ENCODE results near the gene COX14.
A peak's percentile ranks its signal among the peaks of the same experiment; 100 is the strongest.
"Not testable (repeated sequence)": the region's sequence is repeated elsewhere in the genome, so short reads cannot be mapped to it uniquely, and the experiment has no call there.

The COX14 gene

GRCh38 chr12:50111693-50112455, at the start of gene COX14:
Gene COX14, plus strand, starts transcription at chr12:50112236. Its CDS starts 7,808 bp downstream, at chr12:50120044.
- DNase-seq (ENCODE audit: low spot score): peak; percentile 99

DNA sequence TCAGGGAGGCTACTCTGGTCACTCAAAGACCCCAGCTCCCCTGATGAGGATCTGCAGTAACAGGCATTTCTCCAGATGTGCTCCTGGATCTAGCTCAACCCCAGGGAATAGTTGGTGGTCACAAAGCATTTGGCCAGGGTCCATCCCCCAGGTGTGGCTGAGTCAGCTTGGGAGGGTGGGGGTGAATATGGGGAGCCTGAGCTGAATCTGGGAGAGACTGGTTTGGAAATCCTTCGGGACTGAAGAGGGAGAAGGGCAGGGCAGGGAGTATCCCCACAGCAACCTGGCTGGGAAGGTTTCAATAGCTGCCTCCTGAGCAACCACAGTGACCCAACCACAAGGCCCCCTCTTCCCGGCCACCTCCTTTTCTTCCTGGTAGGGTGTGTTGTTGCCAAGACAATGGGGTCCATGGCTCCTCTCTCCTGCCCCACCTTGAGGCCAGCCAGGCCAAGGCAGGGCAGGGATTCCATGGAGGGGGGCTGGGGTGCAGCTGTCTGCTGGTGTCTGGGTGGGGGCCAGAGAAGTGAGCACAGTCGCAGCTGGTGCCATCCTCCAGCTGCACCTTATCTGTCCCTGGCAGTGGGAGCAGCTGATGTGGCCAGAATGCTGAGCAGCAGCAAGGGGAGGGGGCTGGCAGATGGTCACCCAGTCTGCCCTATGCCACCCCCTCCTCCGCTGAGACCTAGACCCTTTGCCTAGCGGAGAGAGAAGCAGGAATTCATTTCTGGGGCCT, 49.1 kb upstream of the COX14 start:
- no peak for DNase-seq (ENCODE audit: low spot score)

- no peak for DNase-seq (ENCODE audit: low spot score)
Observed at GRCh38 chr12:50065726-50066310, 46.2 kb upstream of the COX14 start.

GRCh38 chr12:50066402-50066801, 45.6 kb upstream of the COX14 start:
- no peak for DNase-seq (ENCODE audit: low spot score)

DNA sequence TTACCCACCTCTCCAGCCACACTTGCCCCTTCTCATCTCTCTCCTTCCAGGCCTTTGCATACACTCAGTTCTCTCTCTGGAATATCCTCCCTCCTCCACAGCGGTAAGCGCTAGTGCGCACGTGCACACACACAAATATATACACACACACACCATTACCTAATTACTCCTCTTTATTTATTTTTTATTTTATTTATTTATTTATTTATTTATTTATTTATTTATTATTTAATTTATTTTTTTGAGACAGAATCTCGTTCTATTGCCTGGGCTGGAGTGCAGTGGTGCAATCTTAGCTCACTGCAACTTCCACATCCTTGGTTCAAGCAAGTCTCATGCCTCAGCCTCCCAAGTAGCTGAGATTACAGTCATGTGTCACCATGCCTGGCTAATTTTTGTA, 43.0 kb upstream of the COX14 start:
- DNase-seq (ENCODE audit: low spot score): no peak

DNA sequence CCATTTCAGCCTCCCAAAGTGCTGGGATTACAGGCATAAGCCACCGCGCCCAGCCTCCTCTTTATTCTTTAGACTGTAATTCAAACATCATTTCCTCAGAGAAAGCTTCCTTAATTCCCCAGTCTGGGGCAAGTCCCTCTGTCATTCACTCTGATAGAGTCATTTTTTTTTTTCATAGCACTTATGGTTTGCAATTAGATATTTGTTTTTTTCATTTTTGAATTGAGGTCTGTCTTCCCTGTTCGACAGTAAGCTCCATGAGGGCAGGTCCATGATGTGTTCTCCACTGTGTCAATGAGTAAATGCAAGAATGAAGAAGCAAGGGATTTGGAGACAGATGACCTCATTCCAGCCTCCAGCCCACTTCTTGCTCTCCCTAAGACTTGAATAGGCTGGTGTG, 42.5 kb upstream of the COX14 start:
- DNase-seq (ENCODE audit: low spot score): no peak

GRCh38 chr12:50070314-50071060, 41.5 kb upstream of the COX14 start:
- peak; percentile 79 for DNase-seq (ENCODE audit: low spot score)

DNA sequence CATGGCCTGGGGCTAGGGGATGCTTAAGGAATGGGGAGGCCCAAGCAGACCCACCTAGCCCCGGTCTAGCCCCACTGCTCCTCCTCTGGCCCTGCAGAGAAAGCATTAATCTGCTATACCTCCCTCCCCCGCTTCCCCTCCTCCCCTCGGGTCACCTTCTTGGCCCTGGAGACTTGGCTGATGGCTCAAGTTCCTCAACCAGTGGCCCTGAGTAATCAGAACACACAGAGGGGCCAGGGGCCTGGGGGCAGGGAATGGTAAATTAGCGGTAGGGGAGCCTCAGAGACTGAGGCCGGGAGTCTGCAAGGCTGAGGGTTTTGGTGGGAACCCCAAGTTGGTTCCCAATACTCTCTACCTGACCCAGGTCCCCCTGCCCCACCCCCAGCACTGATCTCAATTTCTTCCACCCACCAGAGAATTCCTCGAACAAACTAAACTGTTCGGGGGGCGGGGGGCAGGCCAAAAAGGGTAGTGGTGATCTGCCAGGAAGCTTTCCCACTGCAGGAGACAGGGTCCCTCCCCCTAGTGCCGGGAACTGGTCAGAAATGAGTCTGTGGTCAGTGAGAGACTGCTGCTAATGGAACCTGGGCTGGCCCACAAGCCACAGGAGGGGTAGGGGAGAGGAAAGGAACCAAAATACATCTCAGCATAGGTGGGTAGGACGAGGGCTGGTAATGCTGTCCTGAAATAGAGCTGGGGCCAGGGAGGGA, 39.7 kb upstream of the COX14 start:
- DNase-seq (ENCODE audit: low spot score): no peak

GRCh38 chr12:50073206-50073605, 38.8 kb upstream of the COX14 start:
- no peak for DNase-seq (ENCODE audit: low spot score)

DNA sequence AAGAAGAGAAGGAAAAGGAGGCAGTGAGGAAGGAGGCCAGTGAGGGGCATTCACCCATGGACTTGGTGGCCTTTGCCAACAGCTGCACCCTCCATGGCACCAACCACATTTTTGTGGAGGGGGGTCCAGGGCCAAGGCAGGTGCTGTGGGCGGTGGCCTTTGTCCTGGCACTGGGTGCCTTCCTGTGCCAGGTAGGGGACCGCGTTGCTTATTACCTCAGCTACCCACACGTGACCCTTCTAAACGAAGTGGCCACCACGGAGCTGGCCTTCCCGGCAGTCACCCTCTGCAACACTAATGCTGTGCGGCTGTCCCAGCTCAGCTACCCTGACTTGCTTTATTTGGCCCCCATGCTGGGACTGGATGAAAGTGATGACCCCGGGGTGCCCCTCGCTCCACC, 38.3 kb upstream of the COX14 start:
- DNase-seq (ENCODE audit: low spot score): no peak

DNA sequence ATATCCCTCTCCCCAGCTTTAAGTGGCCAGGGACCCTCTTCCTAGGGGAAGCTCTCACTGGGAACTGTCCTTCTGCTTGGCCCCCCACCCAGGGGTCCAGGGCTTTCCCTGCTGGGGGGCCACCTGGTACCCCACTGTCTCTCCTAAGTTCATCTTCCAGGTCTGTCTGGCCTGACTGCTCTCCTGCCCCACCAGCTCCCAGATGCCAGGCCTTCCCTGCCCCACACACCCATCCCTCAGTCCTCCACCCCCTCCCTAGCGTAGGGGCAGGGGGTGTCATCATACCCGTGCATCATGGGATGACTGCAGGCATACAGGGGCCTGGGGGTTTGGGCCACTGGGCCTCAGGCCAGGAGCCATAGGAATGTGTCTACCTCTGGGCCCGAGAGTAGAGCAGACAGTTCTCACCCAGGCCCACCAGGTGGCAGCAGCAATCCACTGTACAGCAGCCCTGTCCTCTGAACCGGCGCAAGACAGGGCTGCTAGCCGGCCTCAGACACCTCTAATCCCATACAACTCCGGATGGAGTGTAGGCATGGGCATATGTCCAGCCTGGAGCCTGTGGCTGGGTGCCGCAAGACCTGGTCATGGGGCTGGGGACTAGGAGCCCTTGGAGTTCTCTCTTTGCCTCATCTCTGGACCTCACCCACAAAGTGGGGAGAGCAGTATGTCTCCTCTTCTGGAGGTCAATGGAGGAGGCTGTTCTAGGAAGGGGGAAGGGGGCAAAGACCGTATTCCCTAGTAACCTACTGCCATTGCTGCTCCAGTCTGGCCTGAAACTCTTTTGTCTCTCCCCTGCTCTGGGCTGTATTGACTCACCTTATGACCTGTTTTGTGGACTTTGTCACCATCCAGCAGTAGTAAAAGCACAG, 36.9 kb upstream of the COX14 start:
- peak; percentile 81 for DNase-seq (ENCODE audit: low spot score)

DNA sequence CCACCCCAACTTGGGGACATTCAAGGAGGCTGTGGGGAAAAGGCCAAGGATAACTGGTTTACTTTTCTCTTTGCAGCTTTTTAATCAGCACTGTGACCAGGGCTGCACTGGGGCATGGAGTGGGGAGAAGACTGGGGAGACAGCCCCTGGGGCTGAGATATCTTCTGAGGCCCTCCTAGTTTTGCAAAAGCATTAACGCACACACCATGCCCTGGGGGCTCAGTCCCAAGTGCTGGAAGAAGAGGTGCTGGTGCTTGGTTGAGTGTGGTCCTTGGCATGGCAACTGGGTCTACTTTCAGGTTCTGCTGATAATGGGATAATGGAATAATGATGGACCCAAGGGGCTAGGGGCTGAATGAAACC, 36.2 kb upstream of the COX14 start:
- no peak for DNase-seq (ENCODE audit: low spot score)

- DNase-seq (ENCODE audit: low spot score): no peak
Observed at GRCh38 chr12:50077099-50077498, 34.9 kb upstream of the COX14 start.

GRCh38 chr12:50078281-50078680, 33.8 kb upstream of the COX14 start:
- DNase-seq (ENCODE audit: low spot score): no peak

- DNase-seq (ENCODE audit: low spot score): no peak
Observed at GRCh38 chr12:50079771-50080170, 32.3 kb upstream of the COX14 start.

DNA sequence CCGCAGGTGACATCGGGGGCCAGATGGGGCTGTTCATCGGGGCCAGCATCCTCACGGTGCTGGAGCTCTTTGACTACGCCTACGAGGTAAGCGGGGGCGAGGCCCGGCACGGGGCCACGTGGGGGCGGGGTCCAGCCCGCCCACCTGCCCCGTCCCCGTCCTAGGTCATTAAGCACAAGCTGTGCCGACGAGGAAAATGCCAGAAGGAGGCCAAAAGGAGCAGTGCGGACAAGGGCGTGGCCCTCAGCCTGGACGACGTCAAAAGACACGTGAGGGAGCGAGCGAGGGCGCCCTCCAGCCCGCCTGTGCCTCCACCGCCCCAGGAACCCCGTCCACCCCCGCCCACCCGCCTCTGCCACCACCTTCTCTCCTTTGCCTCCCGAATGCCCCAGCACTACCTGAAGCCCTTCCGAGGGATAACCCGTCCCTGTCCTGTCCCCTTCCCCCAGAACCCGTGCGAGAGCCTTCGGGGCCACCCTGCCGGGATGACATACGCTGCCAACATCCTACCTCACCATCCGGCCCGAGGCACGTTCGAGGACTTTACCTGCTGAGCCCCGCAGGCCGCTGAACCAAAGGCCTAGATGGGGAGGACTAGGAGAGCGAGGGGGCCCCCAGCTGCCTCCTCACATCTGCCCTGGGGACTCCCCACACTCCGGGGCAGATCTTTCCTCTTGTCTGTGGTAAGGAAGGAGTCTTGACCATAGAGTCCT, 30.8 kb upstream of the COX14 start:
- no peak for DNase-seq (ENCODE audit: low spot score)

- no peak for DNase-seq (ENCODE audit: low spot score)
Observed at GRCh38 chr12:50082644-50083043, 29.4 kb upstream of the COX14 start.

DNA sequence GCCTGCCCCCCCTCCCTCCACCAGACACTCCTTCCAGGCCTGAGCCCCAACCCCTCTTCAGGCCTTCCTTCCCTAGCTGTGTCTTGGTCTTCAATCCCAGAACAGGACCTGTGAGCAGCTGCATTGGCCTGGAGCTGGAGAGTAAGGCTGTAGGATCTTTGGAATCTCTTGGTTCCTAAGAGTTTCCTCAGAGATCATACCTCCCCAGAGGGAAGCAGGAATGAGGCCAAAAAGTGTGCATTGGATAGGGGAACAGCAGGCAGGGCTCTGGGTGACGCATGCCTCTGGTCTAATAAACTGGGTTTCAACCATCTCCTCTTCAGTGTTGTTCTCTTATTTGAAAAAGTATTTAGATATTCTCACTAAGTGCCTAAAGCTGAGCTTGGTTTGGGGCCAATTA, 28.7 kb upstream of the COX14 start:
- no peak for DNase-seq (ENCODE audit: low spot score)

GRCh38 chr12:50084409-50084774, 27.6 kb upstream of the COX14 start:
- not testable (repeated sequence) for DNase-seq (ENCODE audit: low spot score)

Data from hematopoietic multipotent progenitor cell treated with erythropoietin and hydrocortisone succinate and interleukin-3 and kit ligand, for 15 days (in vitro differentiated cells).